GM12878 (cell line): ENCODE measurements around the gene DTD1. TPM values are rescaled to one million over a fixed set of nuclear protein-coding genes. Genes with fewer than 3 reads are reported as not detected.
A peak's percentile ranks its signal among the peaks of the same experiment; 100 is the strongest.

Experiments
- ATAC-seq: fragments of 200-7000 bp; cut with Tn5 transposase; 3 replicates; pipeline ENCODE4 v1.9.1; 2020; ENCODE audit warnings: mild to moderate bottlenecking, moderate library complexity
- BruUV-seq: library from RNA; stranded (reverse); fragments of 400-500 nt; replicated peaks from 2 replicates; lab custom pipeline; 2021; lab: Mats Ljungman, UMichigan
- CTCF ChIA-PET: fragments of 300-600 bp; sonication (Branson Sonifier 250); formaldehyde crosslinking; extraction: SDS; loops from one replicate; lab custom pipeline; 2021; ENCODE audit warnings: inconsistent platforms; lab: Yijun Ruan, JAX
- POLR2A ChIA-PET: fragments of 350-600 bp; formaldehyde crosslinking; extraction: SDS; loops from one replicate; lab custom pipeline; 2021; ENCODE audit warnings: inconsistent platforms; lab: Charles Lee
- RAD21 ChIA-PET: fragments of 300-600 bp; sonication (Branson Sonifier 250); formaldehyde crosslinking; loops from one replicate; lab custom pipeline; 2023; ENCODE audit warnings: antibody characterized with exemption; ENCODE audit not compliant: unreplicated experiment; lab: Charles Lee
- SMC1A ChIA-PET: fragments of 300-600 bp; sonication (Branson Sonifier 250); formaldehyde crosslinking; loops from one replicate; lab custom pipeline; 2023; ENCODE audit not compliant: unreplicated experiment, uncharacterized antibody; lab: Charles Lee
- DNase-seq: peaks from one replicate; pipeline ENCODE4 v3.0.0-alpha.2; 2011; ENCODE audit warnings: low read depth, low spot score
- FAIRE-seq: peaks from 3 replicates; lab custom pipeline; 2011; peaks lifted over from hg19 to GRCh38; lab: Jason Lieb, UNC
- H2AFZ ChIP-seq: 2 replicates; pipeline ENCODE4 v1.6.0; 2011; ENCODE audit warnings: low read depth, low read length, control low read depth; ENCODE audit not compliant: control insufficient read depth
- H3K27ac ChIP-seq: 2 replicates; pipeline ENCODE4 v1.5.1; 2011; ENCODE audit warnings: control low read depth; ENCODE audit not compliant: control insufficient read depth, insufficient read depth
- H3K27me3 ChIP-seq, 2 experiments: replicated peaks in 1 of 2; 2 replicates each; pipeline versions ENCODE4 v1.6.0 to v1.6.1; 2011; ENCODE audit warnings: low read length in 1 of 2; ENCODE audit not compliant: control insufficient read depth in 2 of 2, insufficient read depth in 2 of 2
- H3K36me3 ChIP-seq, 2 experiments: 2 replicates each; pipeline ENCODE4 v1.5.1; 2011; ENCODE audit warnings: low read length in 1 of 2; ENCODE audit not compliant: control insufficient read depth in 2 of 2, insufficient read depth in 2 of 2
- H3K4me1 ChIP-seq: 2 replicates; pipeline ENCODE4 v1.6.1; 2011; ENCODE audit warnings: mild to moderate bottlenecking, low read length, moderate library complexity, mixed read lengths; ENCODE audit not compliant: control insufficient read depth, insufficient read depth
- H3K4me2 ChIP-seq: 2 replicates; pipeline ENCODE4 v1.6.0; 2011; ENCODE audit warnings: control low read depth; ENCODE audit not compliant: control insufficient read depth, insufficient read depth
- H3K4me3 ChIP-seq: fragments of 200-600 bp; sonication (generic); 2 replicates; pipeline ENCODE4 v1.5.1; 2016
- H3K79me2 ChIP-seq: 2 replicates; pipeline ENCODE4 v1.6.0; 2011; ENCODE audit warnings: low read length; ENCODE audit not compliant: control insufficient read depth, insufficient read depth
- H3K9ac ChIP-seq: 2 replicates; pipeline ENCODE4 v1.8.0; 2011; ENCODE audit warnings: low read length, control low read depth, mixed read lengths; ENCODE audit not compliant: control insufficient read depth, insufficient read depth
- H3K9me3 ChIP-seq: replicated peaks from 3 replicates; pipeline ENCODE4 v1.5.1; 2011; ENCODE audit warnings: mild to moderate bottlenecking, low read length; ENCODE audit not compliant: control insufficient read depth, insufficient read depth
- H4K20me1 ChIP-seq: 2 replicates; pipeline ENCODE4 v1.6.0; 2011; ENCODE audit not compliant: control insufficient read depth, insufficient read depth
- CHD2 ChIP-seq: IDR thresholded peaks from 2 replicates; pipeline ENCODE4 v1.6.1; 2011; ENCODE audit warnings: low read depth, low read length, improper control_type of control experiment, borderline replicate concordance
- E2F4 ChIP-seq: IDR thresholded peaks from 2 replicates; pipeline ENCODE4 v1.6.1; 2012; ENCODE audit warnings: low read depth, low read length, improper control_type of control experiment
- HDAC6 ChIP-seq: fragments of 200-600 bp; sonication (generic); IDR thresholded peaks from one replicate; pipeline ENCODE4 v1.8.0; 2017; ENCODE audit warnings: antibody characterized with exemption; ENCODE audit not compliant: unreplicated experiment
- HDGF ChIP-seq: fragments of 450-650 bp; IDR thresholded peaks from 2 replicates; pipeline ENCODE4 v1.6.1; 2016; ENCODE audit warnings: antibody characterized with exemption
- IRF4 ChIP-seq: IDR thresholded peaks from 2 replicates; pipeline ENCODE4 v1.6.1; 2011; ENCODE audit warnings: low read depth, low read length
- NBN ChIP-seq: fragments of 450-650 bp; IDR thresholded peaks from 2 replicates; pipeline ENCODE4 v1.6.1; 2016
- NFYA ChIP-seq: IDR thresholded peaks from 2 replicates; pipeline ENCODE4 v1.6.1; 2011; ENCODE audit warnings: low read depth, mild to moderate bottlenecking, low read length, improper control_type of control experiment, borderline replicate concordance
- NR2C1 ChIP-seq: fragments of 450-650 bp; IDR thresholded peaks from 2 replicates; pipeline ENCODE4 v1.6.1; 2017; ENCODE audit warnings: antibody characterized with exemption, mild to moderate bottlenecking, moderate library complexity
- POLR2AphosphoS2 ChIP-seq: IDR thresholded peaks from 2 replicates; pipeline ENCODE4 v1.6.1; 2011; ENCODE audit warnings: low read depth, mild to moderate bottlenecking, low read length, improper control_type of control experiment, moderate library complexity
- POU2F2 ChIP-seq: IDR thresholded peaks from 3 replicates; pipeline ENCODE4 v1.6.1; 2011; ENCODE audit warnings: low read depth, mild to moderate bottlenecking, low read length, borderline replicate concordance
- RCOR1 ChIP-seq: conservative IDR thresholded peaks from 2 replicates; pipeline ENCODE4 v1.6.1; 2012; ENCODE audit warnings: low read depth, low read length, improper control_type of control experiment
- SIN3A ChIP-seq: IDR thresholded peaks from 2 replicates; pipeline ENCODE4 v1.6.1; 2012; ENCODE audit warnings: low read depth, low read length, improper control_type of control experiment
- SMC3 ChIP-seq: IDR thresholded peaks from 2 replicates; pipeline ENCODE4 v1.6.1; 2011; ENCODE audit warnings: low read length, improper control_type of control experiment, borderline replicate concordance
- SUPT20H ChIP-seq: IDR thresholded peaks from 2 replicates; pipeline ENCODE4 v1.6.1; 2011; ENCODE audit warnings: low read depth, mild to moderate bottlenecking, low read length, moderate library complexity, borderline replicate concordance; ENCODE audit not compliant: control insufficient read depth
- SUZ12 ChIP-seq: fragments of 200-600 bp; sonication (generic); IDR thresholded peaks from one replicate; pipeline ENCODE4 v1.6.1; 2018; ENCODE audit warnings: antibody characterized with exemption, mild to moderate bottlenecking; ENCODE audit not compliant: unreplicated experiment
- ZSCAN29 ChIP-seq: fragments of 450-650 bp; IDR thresholded peaks from 2 replicates; pipeline ENCODE4 v1.6.1; 2017; ENCODE audit warnings: mild to moderate bottlenecking, moderate library complexity
- WGBS: methylation state at CpG from one replicate; pipeline ENCODE4 v1.1.6; 2016; ENCODE audit warnings: low lambda C conversion rate; ENCODE audit not compliant: insufficient replicate concordance, insufficient coverage; ENCODE audit errors: missing lambda C conversion rate; 5-methylcytosine and 5-hydroxymethylcytosine counted together
- in situ Hi-C: fragments of 300-500 bp; cut with MboI; formaldehyde crosslinking; loops from 9 replicates; pipeline ENCODE4 v1.14.3; 2018; ENCODE audit warnings: mixed read lengths
- intact Hi-C: fragments of 100-400 bp; cut with micrococcal nuclease; formaldehyde crosslinking; loops from one replicate; pipeline ENCODE4 v1.14.2; 2022; ENCODE audit not compliant: unreplicated experiment
- polyA plus RNA-seq, 11 experiments: library from polyadenylated mRNA; depleted of rRNA in 4 of 11; unstranded in 6 of 11; stranded (reverse) in 5 of 11; fragments of >200 nt; fragmentation: Nextera tagmentation in 4 of 11; fragmentation: Illumina TruSeq in 1 of 11; extraction: Ambion mirVana in 4 of 11; extraction: Trizol in 1 of 11; gene quantifications; 1 replicate in 1 of 11; 2 replicates in 10 of 11; pipeline versions ENCODE4 v1.2.1 to v1.2.3, GENCODE V29; 2011 to 2016; ENCODE audit warnings: inconsistent platforms in 2 of 11, missing spikeins in 2 of 11, low read depth in 1 of 11
- total RNA-seq, 4 experiments: library from RNA; depleted of rRNA in 3 of 4; stranded (reverse); fragments of >200 nt in 3 of 4; fragmentation: Illumina TruSeq in 1 of 4; extraction: Trizol in 1 of 4; gene quantifications; 2 replicates each; pipeline versions ENCODE4 v1.2.1 to v1.2.3, GENCODE V29; 2013 to 2021
- TF ChIP-seq, protein P1 (sequence below): IDR thresholded peaks from 2 replicates; pipeline ENCODE4 v1.6.1; 2012; ENCODE audit warnings: mild to moderate bottlenecking, low read depth, low read length
- TF ChIP-seq, protein P2 (sequence below), 3 experiments: IDR thresholded peaks in 2 of 3; conservative IDR thresholded peaks in 1 of 3; 2 replicates each; pipeline ENCODE4 v1.5.1; 2011; ENCODE audit warnings: low read depth in 3 of 3, low read length in 3 of 3, mild to moderate bottlenecking in 3 of 3, control low read depth in 2 of 3, moderate library complexity in 2 of 3, inconsistent platforms in 1 of 3, mixed read lengths in 1 of 3; ENCODE audit not compliant: control insufficient read depth in 2 of 3, insufficient read depth in 1 of 3; ENCODE audit errors: extremely low read depth in 1 of 3

DTD1 gene
- total and polyA plus RNA-seq, 10 of the 15 experiments (the other 5 are each of a cell fraction or from before 2014, with no cell fraction given): 24.3 to 99.8 (median 63.3) TPM

DNA sequence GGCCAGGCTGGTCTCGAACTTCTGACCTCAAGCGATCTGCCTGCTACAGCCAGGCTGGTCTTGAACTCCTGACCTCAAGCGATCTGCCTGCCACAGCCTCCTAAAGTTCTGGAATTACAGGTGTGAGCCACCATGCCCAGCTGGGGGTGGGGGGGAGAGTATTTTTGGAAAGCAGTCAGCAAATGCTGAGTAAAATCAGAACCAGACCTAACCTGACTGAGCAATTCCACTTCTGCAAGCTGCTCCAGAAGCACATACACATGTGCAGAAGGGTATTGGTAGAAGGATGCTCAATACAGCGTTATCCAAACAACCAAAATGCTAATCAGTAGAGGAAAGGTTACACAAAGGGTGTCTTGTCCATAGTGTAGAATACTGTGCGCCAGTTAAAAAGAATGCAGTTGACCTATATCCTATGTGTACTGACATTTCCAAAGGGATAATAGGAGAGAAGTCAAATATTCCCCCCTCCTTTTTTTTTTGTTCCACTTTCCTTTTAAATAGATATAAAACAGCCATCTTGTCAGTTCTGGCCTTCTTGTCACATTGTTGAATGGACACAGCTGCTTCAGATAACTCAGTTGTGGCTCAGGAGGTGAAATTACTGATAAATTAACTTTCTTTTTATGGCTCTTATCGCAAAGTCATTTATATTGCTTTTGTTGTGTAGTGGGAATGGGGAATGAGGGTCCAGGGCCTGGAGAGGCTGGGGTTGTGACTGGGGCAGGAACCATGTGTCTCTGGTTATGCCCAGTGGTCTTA, 74.6 kb downstream of the DTD1 start:
- WGBS: 63% methylated on average over 6 of the region's 6 CpGs
- FAIRE-seq (no peak), ATAC-seq (peak; percentile 31)
- TF ChIP-seq SMC3 (no peak), POLR2AphosphoS2 (no peak), POU2F2 (no peak), HDAC6 (no peak), NFYA (no peak), ZSCAN29 (no peak), E2F4 (no peak), SIN3A (no peak), CHD2 (no peak), RCOR1 (no peak), SUPT20H (no peak), HDGF (no peak), IRF4 (peak; percentile 67; the same call in 1 of the 2 replicates), SUZ12 (no peak), NBN (no peak), NR2C1 (no peak)
- TF ChIP-seq, protein P1, sequence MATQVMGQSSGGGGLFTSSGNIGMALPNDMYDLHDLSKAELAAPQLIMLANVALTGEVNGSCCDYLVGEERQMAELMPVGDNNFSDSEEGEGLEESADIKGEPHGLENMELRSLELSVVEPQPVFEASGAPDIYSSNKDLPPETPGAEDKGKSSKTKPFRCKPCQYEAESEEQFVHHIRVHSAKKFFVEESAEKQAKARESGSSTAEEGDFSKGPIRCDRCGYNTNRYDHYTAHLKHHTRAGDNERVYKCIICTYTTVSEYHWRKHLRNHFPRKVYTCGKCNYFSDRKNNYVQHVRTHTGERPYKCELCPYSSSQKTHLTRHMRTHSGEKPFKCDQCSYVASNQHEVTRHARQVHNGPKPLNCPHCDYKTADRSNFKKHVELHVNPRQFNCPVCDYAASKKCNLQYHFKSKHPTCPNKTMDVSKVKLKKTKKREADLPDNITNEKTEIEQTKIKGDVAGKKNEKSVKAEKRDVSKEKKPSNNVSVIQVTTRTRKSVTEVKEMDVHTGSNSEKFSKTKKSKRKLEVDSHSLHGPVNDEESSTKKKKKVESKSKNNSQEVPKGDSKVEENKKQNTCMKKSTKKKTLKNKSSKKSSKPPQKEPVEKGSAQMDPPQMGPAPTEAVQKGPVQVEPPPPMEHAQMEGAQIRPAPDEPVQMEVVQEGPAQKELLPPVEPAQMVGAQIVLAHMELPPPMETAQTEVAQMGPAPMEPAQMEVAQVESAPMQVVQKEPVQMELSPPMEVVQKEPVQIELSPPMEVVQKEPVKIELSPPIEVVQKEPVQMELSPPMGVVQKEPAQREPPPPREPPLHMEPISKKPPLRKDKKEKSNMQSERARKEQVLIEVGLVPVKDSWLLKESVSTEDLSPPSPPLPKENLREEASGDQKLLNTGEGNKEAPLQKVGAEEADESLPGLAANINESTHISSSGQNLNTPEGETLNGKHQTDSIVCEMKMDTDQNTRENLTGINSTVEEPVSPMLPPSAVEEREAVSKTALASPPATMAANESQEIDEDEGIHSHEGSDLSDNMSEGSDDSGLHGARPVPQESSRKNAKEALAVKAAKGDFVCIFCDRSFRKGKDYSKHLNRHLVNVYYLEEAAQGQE: no peak
- TF ChIP-seq, protein P2, sequence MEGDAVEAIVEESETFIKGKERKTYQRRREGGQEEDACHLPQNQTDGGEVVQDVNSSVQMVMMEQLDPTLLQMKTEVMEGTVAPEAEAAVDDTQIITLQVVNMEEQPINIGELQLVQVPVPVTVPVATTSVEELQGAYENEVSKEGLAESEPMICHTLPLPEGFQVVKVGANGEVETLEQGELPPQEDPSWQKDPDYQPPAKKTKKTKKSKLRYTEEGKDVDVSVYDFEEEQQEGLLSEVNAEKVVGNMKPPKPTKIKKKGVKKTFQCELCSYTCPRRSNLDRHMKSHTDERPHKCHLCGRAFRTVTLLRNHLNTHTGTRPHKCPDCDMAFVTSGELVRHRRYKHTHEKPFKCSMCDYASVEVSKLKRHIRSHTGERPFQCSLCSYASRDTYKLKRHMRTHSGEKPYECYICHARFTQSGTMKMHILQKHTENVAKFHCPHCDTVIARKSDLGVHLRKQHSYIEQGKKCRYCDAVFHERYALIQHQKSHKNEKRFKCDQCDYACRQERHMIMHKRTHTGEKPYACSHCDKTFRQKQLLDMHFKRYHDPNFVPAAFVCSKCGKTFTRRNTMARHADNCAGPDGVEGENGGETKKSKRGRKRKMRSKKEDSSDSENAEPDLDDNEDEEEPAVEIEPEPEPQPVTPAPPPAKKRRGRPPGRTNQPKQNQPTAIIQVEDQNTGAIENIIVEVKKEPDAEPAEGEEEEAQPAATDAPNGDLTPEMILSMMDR (IDR thresholded peaks at IDR 0.05 in 2 of 3, conservative IDR thresholded peaks at IDR 0.05 in 1 of 3; ENCODE audit: control insufficient read depth in 2 of 3, extremely low read depth in 1 of 3, insufficient read depth in 1 of 3, low read depth in 3 of 3, low read length in 3 of 3): no peak

More for the DNA sequence above, 74.6 kb downstream of the DTD1 start:
- ChIA-PET SMC1A (interaction anchor here (0.6 kb wide), 1 partner anchor 919 kb away, joined by 4 read pairs; no protein-coding TSS in a partner anchor), POLR2A (interaction anchor here (0.6 kb wide), 1 partner anchor 12 kb away, joined by 4 read pairs; no protein-coding TSS in a partner anchor), RAD21 (no interaction called here), CTCF (no interaction called here)
- no peaks in the 10 kb centered on the region; a peak in 1 of 4 replicates for H3K36me3 ChIP-seq
- DNase-seq: peak; percentile 24
- intact Hi-C loops: no loop called here
- H3K4me1 ChIP-seq: peaks cover 4% of the 10 kb centered on the region
- no peak overlapping the region for H3K27ac ChIP-seq
- no peaks in the 10 kb centered on the region for H3K79me2 ChIP-seq
- no peak overlapping the region for H3K4me3 ChIP-seq
- no peak overlapping the region for H3K9ac ChIP-seq
- no peaks in the 10 kb centered on the region for H4K20me1 ChIP-seq
- no peaks in the 10 kb centered on the region for H3K9me3 ChIP-seq
- H3K4me2 ChIP-seq: peak overlapping the region; percentile 34
- H2AFZ ChIP-seq: no peak overlapping the region
- no TSS peak for BruUV-seq
- in situ Hi-C loops: no loop called here
- no peaks in the 10 kb centered on the region for H3K27me3 ChIP-seq
